Peyer's patch (tissue), 4 donors: ENCODE data around the gene AMMECR1L. TPM values are rescaled to one million over a fixed set of nuclear protein-coding genes. Genes with fewer than 3 reads are reported as not detected.
"Not testable (repeated sequence)": the region's sequence is repeated elsewhere in the genome, so short reads cannot be mapped to it uniquely, and the experiment has no call there.

Source experiments
- DNase-seq, 3 donors: peaks; one replicate each; pipeline ENCODE4 v3.0.0-alpha.2; 2017 to 2019
- H3K27ac ChIP-seq, 4 donors: fragments of 200-600 bp; sonication (generic); one replicate each; pipeline ENCODE4 v1.5.1; 2016 to 2019
- H3K27me3 ChIP-seq, 2 donors: fragments of 200-600 bp; sonication (generic); one replicate each; pipeline ENCODE4 v1.5.1; 2019
- H3K36me3 ChIP-seq, 3 donors: fragments of 200-600 bp; sonication (generic); one replicate each; pipeline ENCODE4 v1.5.1; 2016 to 2019
- H3K4me1 ChIP-seq, 4 donors: fragments of 200-600 bp; sonication (generic); one replicate each; pipeline ENCODE4 v1.5.1; 2016 to 2019
- H3K4me3 ChIP-seq, 4 donors: fragments of 200-600 bp; sonication (generic); 1 replicate in 3 of 4; 2 replicates in 1 of 4; pipeline ENCODE4 v1.5.1; 2016 to 2019; ENCODE audit warnings: mild to moderate bottlenecking in 1 of 4
- H3K9me3 ChIP-seq, 4 donors: fragments of 200-600 bp; sonication (generic); one replicate each; pipeline ENCODE4 v1.5.1; 2016 to 2019; ENCODE audit warnings: mild to moderate bottlenecking in 1 of 4
- POLR2A ChIP-seq, 2 donors: fragments of 450-650 bp; IDR thresholded peaks; one replicate each; pipeline ENCODE4 v1.5.1; 2017; ENCODE audit warnings: antibody characterized with exemption in 2 of 2, mild to moderate bottlenecking in 2 of 2, moderate library complexity in 2 of 2
- total RNA-seq, 4 donors: library from RNA; depleted of rRNA; stranded (reverse); fragments of >200 nt; gene quantifications; one replicate each; pipeline ENCODE4 v1.1.0, GENCODE V29; 2016
- TF ChIP-seq, protein P1 (sequence below), 6 experiments: fragments of 450-650 bp in 4 of 6; fragments of 200-600 bp in 2 of 6; sonication (generic) in 1 of 6; IDR thresholded peaks; one replicate each; pipeline ENCODE4 v1.5.1; 2017 to 2019; ENCODE audit warnings: antibody characterized with exemption in 6 of 6, mild to moderate bottlenecking in 3 of 6, moderate library complexity in 1 of 6

Gene AMMECR1L
- total RNA-seq, 4 donors from 2014 or later = 11.6 to 16.1 (median 13.9) TPM

DNA sequence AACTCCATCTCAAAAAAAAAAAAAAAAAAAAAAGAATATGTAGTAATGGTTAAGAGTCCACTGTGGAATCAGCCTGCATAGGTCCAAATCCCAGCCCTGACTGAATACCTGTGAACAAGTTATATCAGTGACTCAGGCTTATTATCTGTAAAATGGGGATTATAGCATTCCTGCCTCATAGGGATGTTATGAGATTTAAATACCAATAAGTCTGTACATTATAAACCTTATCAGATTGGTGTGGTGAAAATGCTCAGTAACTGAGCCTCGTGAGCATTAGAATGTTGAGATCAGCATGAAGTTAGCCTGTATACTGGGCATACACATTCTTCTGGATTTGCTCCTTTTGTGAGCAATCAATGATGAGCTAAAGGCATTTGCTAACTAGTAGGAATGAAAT, 3.0 kb upstream of the AMMECR1L start:
- H3K27ac ChIP-seq = no peak overlapping the region
- no peak for DNase-seq
- no peak overlapping the region for H3K4me3 ChIP-seq
- peaks cover 0 to 20% (median 6%) of the 10 kb centered on the region in 4 donors for H3K4me1 ChIP-seq
- peaks cover 0 to 2% (median 0%) of the 10 kb centered on the region in 3 donors for H3K36me3 ChIP-seq
- H3K27me3 ChIP-seq = no peaks in the 10 kb centered on the region
- TF ChIP-seq, protein P1, sequence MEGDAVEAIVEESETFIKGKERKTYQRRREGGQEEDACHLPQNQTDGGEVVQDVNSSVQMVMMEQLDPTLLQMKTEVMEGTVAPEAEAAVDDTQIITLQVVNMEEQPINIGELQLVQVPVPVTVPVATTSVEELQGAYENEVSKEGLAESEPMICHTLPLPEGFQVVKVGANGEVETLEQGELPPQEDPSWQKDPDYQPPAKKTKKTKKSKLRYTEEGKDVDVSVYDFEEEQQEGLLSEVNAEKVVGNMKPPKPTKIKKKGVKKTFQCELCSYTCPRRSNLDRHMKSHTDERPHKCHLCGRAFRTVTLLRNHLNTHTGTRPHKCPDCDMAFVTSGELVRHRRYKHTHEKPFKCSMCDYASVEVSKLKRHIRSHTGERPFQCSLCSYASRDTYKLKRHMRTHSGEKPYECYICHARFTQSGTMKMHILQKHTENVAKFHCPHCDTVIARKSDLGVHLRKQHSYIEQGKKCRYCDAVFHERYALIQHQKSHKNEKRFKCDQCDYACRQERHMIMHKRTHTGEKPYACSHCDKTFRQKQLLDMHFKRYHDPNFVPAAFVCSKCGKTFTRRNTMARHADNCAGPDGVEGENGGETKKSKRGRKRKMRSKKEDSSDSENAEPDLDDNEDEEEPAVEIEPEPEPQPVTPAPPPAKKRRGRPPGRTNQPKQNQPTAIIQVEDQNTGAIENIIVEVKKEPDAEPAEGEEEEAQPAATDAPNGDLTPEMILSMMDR (IDR thresholded peaks at IDR 0.05) = no peak
- no peak for TF ChIP-seq POLR2A (IDR thresholded peaks at IDR 0.05)
- H3K9me3 ChIP-seq = no peaks in the 10 kb centered on the region

GRCh38 chr2:127887776-127888130, 2.0 kb upstream of the AMMECR1L start:
- Histone ChIP-seq H3K27me3 (no peaks in the 10 kb centered on the region), H3K36me3 (peaks cover 0 to 12% (median 0%) of the 10 kb centered on the region in 3 donors), H3K4me3 (peak overlapping the region in 1 of 4 donors; percentile 63), H3K4me1 (peaks cover 0 to 24% (median 6%) of the 10 kb centered on the region in 4 donors), H3K9me3 (no peaks in the 10 kb centered on the region), H3K27ac (peak overlapping the region in 1 of 4 donors; percentile 7)
- TF ChIP-seq POLR2A (IDR thresholded peaks at IDR 0.05) = no peak
- TF ChIP-seq, protein P1 (IDR thresholded peaks at IDR 0.05) = no peak
- no peak for DNase-seq

- Histone ChIP-seq H3K4me3 (peak overlapping the region in 2 of 4 donors; percentile 12 to 63), H3K27ac (peak overlapping the region in 2 of 4 donors; percentile 7 to 76), H3K36me3 (peaks cover 0 to 12% (median 0%) of the 10 kb centered on the region in 3 donors), H3K4me1 (peaks cover 0 to 24% (median 9%) of the 10 kb centered on the region in 4 donors), H3K27me3 (no peaks in the 10 kb centered on the region), H3K9me3 (no peaks in the 10 kb centered on the region)
- TF ChIP-seq POLR2A (IDR thresholded peaks at IDR 0.05) = no peak
- TF ChIP-seq, protein P1 (IDR thresholded peaks at IDR 0.05) = no peak
- no peak for DNase-seq
Observed at GRCh38 chr2:127887082-127887775, 1.5 kb upstream of the AMMECR1L start.

DNA sequence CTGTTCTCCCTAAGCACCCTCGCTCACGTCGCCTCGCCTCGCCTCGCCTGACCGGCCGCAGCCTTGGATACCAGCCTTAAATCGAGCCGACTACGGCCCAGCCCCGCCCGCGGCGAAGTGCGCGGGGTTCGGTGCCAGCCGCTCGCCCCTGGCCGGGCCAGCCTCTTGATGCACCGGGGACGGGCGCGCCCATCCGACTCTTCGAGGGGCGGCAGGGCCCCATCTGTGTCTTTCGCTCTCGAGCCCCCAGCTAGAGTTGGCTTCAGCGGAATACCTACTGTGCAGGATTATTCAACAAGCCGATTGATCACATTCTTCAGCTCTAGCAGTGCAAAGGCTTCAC, 808 bp upstream of the AMMECR1L start:
- H3K9me3 ChIP-seq, H3K27me3 ChIP-seq: not testable (repeated sequence)
- Histone ChIP-seq H3K4me1 (peaks cover 0 to 24% (median 9%) of the 10 kb centered on the region in 4 donors), H3K36me3 (peaks cover 0 to 12% (median 0%) of the 10 kb centered on the region in 3 donors), H3K27ac (peak overlapping the region; percentile 76 to 93 (median 88)), H3K4me3 (peak overlapping the region; percentile 44 to 65 (median 63))
- peak in 1 of 3 donors; percentile 70 for DNase-seq

DNA sequence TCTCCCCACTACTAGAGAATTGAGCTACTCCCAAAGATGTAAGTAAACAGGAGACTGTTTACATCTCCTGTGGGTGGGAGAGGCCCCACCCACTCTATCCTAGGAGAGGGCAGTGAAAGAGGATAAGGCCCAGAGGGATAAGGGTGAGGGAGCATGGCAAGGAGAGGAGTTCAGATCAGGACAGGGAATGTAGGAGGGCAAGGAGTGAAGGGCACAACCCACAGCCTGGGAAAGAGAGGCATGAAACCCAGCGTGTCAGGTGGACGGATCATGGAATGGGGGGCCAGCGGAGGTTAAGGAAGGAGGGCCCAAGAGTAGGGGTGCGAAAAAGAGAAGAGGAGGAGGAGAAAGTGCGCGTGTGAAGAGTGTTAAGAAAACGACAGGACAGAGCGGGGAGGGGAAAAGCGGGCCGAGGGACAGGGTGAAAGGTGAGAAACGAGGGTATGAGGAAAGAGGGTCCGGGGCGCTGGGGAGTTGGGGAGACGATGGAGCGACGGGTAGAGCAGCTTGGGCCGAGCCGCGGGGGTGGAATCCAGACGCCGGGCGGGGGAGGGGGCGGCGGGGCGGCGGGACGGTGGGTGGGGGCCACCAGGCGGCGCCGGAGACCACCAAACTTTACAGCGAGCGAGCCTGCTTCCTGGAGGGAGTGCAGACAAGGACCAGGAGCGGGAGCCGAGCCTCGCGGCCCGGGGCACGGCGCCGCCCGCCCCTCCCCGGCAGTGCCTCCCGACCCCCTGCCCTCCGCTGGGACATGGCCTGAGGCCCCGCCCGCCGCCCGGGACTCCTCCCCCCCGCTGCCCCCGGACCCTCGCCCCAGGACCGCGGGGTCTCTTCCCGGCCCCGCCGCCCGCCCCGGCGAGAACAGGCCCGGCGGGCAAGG, 655 bp downstream of the AMMECR1L start:
- H3K4me1 ChIP-seq = peaks cover 0 to 24% (median 9%) of the 10 kb centered on the region in 4 donors

More for the DNA sequence above, 655 bp downstream of the AMMECR1L start:
- Histone ChIP-seq H3K27ac (peak overlapping the region; percentile 76 to 93 (median 88)), H3K36me3 (peaks cover 0 to 23% (median 0%) of the 10 kb centered on the region in 3 donors), H3K4me3 (peak overlapping the region; percentile 44 to 65 (median 63))
- TF ChIP-seq, protein P1 (IDR thresholded peaks at IDR 0.05) = peak in 2 of 6 experiments; percentile 12 to 33
- H3K27me3 ChIP-seq, H3K9me3 ChIP-seq: not testable (repeated sequence)
- peak in 2 of 3 donors; percentile 40 to 63 for DNase-seq
